Effector memory CD4-positive, alpha-beta T cell (primary cell): ENCODE measurements around the gene DAAM2.

Source experiments
- DNase-seq, 3 donors: peaks; one replicate each; pipeline ENCODE4 v3.0.0-alpha.2; 2020
- H3K27ac ChIP-seq: 2 replicates; pipeline ENCODE4 v1.7.0; 2013; ENCODE audit warnings: mild to moderate bottlenecking, low read length, moderate library complexity; ENCODE audit not compliant: insufficient read depth, poor library complexity, severe bottlenecking
- H3K27me3 ChIP-seq: replicated peaks from 2 replicates; pipeline ENCODE4 v1.7.0; 2013; ENCODE audit warnings: mild to moderate bottlenecking, low read length; ENCODE audit not compliant: insufficient read depth, control insufficient read depth, poor library complexity, severe bottlenecking
- H3K36me3 ChIP-seq: 2 replicates; pipeline ENCODE4 v1.7.0; 2013; ENCODE audit warnings: mild to moderate bottlenecking, low read length, moderate library complexity; ENCODE audit not compliant: control insufficient read depth, insufficient read depth
- H3K4me1 ChIP-seq: 2 replicates; pipeline ENCODE4 v1.7.0; 2013; ENCODE audit warnings: low read length, mild to moderate bottlenecking; ENCODE audit not compliant: control insufficient read depth, insufficient read depth, poor library complexity, severe bottlenecking
- H3K4me3 ChIP-seq: 2 replicates; pipeline ENCODE4 v1.7.0; 2013; ENCODE audit warnings: low read length, low read depth, mild to moderate bottlenecking; ENCODE audit not compliant: insufficient read depth, poor library complexity, severe bottlenecking
- H3K9me3 ChIP-seq: 2 replicates; pipeline ENCODE4 v1.7.0; 2013; ENCODE audit warnings: mild to moderate bottlenecking, low read length, moderate library complexity; ENCODE audit not compliant: control insufficient read depth

DAAM2 gene

GRCh38 chr6:39902136-39902535 lies 110.0 kb downstream of the DAAM2 start:
- Histone ChIP-seq H3K9me3 (no peaks in the 10 kb centered on the region), H3K36me3 (no peaks in the 10 kb centered on the region), H3K4me1 (no peaks in the 10 kb centered on the region), H3K4me3 (no peak overlapping the region), H3K27me3 (no peaks in the 10 kb centered on the region), H3K27ac (no peak overlapping the region)
- no peak for DNase-seq

GRCh38 chr6:39902786-39903465 lies 110.8 kb downstream of the DAAM2 start:
- H3K4me3 ChIP-seq = no peak overlapping the region
- no peak for DNase-seq
- H3K36me3 ChIP-seq = no peaks in the 10 kb centered on the region
- H3K27ac ChIP-seq = no peak overlapping the region
- H3K9me3 ChIP-seq = no peaks in the 10 kb centered on the region
- no peaks in the 10 kb centered on the region for H3K4me1 ChIP-seq
- H3K27me3 ChIP-seq = no peaks in the 10 kb centered on the region

- no peaks in the 10 kb centered on the region for H3K9me3 ChIP-seq
- H3K27ac ChIP-seq = no peak overlapping the region
- no peak overlapping the region for H3K4me3 ChIP-seq
- DNase-seq = no peak
- H3K4me1 ChIP-seq = no peaks in the 10 kb centered on the region
- H3K27me3 ChIP-seq = no peaks in the 10 kb centered on the region
- no peaks in the 10 kb centered on the region for H3K36me3 ChIP-seq
These were observed 111.5 kb downstream of the DAAM2 start for GRCh38 chr6:39903656-39904055.

GRCh38 chr6:39904946-39905639 lies 112.9 kb downstream of the DAAM2 start:
- no peak overlapping the region for H3K4me3 ChIP-seq
- no peaks in the 10 kb centered on the region for H3K27me3 ChIP-seq
- H3K27ac ChIP-seq = no peak overlapping the region
- no peaks in the 10 kb centered on the region for H3K9me3 ChIP-seq
- no peaks in the 10 kb centered on the region for H3K36me3 ChIP-seq
- no peak for DNase-seq
- no peaks in the 10 kb centered on the region for H3K4me1 ChIP-seq

- H3K27ac ChIP-seq = no peak overlapping the region
- no peaks in the 10 kb centered on the region for H3K27me3 ChIP-seq
- no peak for DNase-seq
- no peak overlapping the region for H3K4me3 ChIP-seq
- no peaks in the 10 kb centered on the region for H3K36me3 ChIP-seq
- no peaks in the 10 kb centered on the region for H3K9me3 ChIP-seq
- H3K4me1 ChIP-seq = no peaks in the 10 kb centered on the region
These were observed 113.4 kb downstream of the DAAM2 start for GRCh38 chr6:39905640-39905975.

- DNase-seq = no peak
- Histone ChIP-seq H3K36me3 (no peaks in the 10 kb centered on the region), H3K27ac (no peak overlapping the region), H3K27me3 (no peaks in the 10 kb centered on the region), H3K4me1 (no peaks in the 10 kb centered on the region), H3K4me3 (no peak overlapping the region), H3K9me3 (no peaks in the 10 kb centered on the region)
These were observed 114.2 kb downstream of the DAAM2 start for GRCh38 chr6:39906318-39906761.

GRCh38 chr6:39907871-39908575 lies 115.8 kb downstream of the DAAM2 start:
- DNase-seq = no peak
- Histone ChIP-seq H3K36me3 (no peaks in the 10 kb centered on the region), H3K27me3 (no peaks in the 10 kb centered on the region)

GRCh38 chr6:39908838-39909583 lies 116.8 kb downstream of the DAAM2 start:
- Histone ChIP-seq H3K36me3 (no peaks in the 10 kb centered on the region), H3K27ac (no peak overlapping the region), H3K4me1 (no peaks in the 10 kb centered on the region), H3K4me3 (no peak overlapping the region), H3K9me3 (no peaks in the 10 kb centered on the region), H3K27me3 (no peaks in the 10 kb centered on the region)
- no peak for DNase-seq

More at GRCh38 chr6:39907871-39908575, 115.8 kb downstream of the DAAM2 start:
- Histone ChIP-seq H3K9me3 (no peaks in the 10 kb centered on the region), H3K4me1 (no peaks in the 10 kb centered on the region), H3K27ac (no peak overlapping the region), H3K4me3 (no peak overlapping the region)

- Histone ChIP-seq H3K27me3 (no peaks in the 10 kb centered on the region), H3K27ac (no peak overlapping the region), H3K4me1 (no peaks in the 10 kb centered on the region), H3K9me3 (no peaks in the 10 kb centered on the region), H3K36me3 (no peaks in the 10 kb centered on the region), H3K4me3 (no peak overlapping the region)
- DNase-seq = no peak
These were observed 117.5 kb downstream of the DAAM2 start for GRCh38 chr6:39909701-39910100.
